Measurements from ENCODE around the gene TCAP.
"Not testable (repeated sequence)": the region's sequence is repeated elsewhere in the genome, so short reads cannot be mapped to it uniquely, and the experiment has no call there.

The TCAP gene

DNA sequence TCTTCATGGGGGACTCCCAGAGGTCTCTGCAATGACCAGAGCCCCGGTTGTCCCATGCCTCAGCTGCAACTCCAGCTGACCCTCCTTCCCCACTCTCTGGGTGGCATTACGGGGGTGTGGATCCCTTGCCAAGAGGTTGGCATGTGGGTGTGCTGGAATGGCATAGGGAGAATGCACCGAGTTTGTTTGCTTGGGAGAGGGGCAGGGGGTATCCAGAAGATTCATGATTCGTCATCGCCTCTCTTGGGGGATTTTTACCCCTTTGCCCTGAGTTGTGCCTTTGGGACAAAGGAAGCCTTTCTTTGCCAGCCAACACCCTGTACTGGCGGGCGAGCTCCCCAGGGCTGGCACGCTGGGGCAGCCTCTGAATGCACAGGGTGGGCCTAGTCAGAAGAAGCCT lies 41.2 kb downstream of the TCAP start:
- DNase-seq: no peak

DNA sequence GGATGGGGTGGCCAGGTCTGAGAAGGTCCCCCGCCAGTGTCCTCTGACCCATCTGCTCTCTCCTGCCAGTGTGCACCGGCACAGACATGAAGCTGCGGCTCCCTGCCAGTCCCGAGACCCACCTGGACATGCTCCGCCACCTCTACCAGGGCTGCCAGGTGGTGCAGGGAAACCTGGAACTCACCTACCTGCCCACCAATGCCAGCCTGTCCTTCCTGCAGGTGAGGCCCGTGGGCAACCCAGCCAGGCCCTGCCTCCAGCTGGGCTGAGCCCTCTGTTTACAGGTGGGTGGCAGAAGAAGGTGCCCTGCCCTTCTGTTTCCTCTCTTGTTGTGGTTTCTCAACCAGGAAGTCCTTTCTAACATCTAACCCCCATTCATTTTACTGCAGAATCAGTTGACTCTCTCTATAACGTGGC lies 41.8 kb downstream of the TCAP start:
- no peak for DNase-seq

DNA sequence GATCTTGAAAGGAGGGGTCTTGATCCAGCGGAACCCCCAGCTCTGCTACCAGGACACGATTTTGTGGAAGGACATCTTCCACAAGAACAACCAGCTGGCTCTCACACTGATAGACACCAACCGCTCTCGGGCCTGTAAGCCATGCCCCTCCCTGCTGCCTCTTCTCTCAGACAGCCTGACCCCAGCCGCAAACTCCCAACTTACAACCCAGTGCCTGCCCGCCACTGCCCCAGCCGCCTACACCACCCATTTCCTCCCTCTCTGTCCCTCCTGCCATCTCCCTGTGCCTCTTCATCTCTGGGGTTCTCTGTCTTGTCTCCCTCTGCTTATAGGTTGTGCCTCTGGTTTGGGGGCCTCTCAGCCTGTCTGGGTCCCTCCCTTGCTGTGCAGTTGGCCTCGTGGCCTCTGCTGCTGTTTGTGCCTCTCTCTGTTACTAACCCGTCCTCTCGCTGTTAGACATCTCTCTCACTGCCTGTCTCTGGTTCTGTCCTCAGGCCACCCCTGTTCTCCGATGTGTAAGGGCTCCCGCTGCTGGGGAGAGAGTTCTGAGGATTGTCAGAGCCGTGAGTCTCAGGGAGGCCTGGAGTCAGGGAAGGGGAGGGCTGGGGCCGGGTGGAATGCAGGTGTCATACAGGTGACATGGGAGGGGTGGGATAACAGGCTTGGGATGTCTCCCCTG lies 44.3 kb downstream of the TCAP start:
- no peak for DNase-seq

DNA sequence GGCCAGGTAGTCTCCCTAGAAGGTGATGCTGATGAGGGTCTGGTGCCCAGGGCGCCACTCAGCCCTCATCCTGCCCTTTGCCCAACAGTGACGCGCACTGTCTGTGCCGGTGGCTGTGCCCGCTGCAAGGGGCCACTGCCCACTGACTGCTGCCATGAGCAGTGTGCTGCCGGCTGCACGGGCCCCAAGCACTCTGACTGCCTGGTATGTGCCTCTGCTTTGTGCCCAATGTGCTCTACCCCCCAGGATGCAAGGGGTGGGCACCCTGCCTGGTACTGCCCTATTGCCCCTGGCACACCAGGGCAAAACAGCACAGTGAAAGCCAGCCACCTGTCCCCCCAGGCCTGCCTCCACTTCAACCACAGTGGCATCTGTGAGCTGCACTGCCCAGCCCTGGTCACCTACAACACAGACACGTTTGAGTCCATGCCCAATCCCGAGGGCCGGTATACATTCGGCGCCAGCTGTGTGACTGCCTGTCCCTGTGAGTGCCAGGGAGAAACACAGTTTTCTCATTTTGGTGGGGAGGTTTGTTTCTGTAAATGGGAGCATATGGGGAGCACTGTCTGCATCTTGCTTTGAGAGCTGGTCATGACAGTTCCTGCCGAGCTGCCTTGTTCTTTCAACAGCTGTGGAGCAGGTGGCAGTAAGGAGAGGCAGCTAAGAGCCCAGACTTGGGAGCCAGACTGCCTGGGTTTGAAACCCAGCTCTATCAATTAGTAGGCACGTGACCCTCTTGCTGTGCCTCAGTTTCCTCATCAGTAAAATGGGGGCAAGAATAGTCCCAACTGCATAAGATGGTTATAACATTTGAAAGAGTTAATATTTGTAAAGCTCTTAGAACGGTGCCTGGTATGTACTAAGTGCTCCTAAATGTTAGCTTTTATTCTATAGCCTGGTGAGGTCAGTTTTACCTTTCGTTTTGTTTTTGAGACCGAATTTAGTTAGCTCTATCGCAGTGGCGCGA lies 45.1 kb downstream of the TCAP start:
- DNase-seq: no peak

DNA sequence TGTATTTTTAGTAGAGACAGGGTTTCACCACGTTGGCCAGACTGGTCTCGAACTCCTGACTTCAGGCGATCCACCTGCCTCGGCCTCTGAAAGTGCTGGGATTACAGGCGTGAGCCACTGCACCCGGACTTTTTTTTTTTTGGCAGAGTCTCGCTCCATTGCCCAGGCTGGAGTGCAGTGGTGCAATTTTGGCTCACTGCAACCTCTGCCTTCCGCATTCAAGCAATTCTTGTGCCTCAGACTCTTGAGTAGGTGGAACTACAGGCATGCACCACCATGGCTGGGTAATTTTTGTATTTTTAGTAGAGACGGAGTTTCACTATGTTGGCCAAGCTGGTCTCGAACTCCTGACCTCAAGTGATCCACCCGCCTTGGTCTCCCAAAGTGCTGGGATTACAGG lies 45.9 kb downstream of the TCAP start:
- not testable (repeated sequence) for DNase-seq

DNA sequence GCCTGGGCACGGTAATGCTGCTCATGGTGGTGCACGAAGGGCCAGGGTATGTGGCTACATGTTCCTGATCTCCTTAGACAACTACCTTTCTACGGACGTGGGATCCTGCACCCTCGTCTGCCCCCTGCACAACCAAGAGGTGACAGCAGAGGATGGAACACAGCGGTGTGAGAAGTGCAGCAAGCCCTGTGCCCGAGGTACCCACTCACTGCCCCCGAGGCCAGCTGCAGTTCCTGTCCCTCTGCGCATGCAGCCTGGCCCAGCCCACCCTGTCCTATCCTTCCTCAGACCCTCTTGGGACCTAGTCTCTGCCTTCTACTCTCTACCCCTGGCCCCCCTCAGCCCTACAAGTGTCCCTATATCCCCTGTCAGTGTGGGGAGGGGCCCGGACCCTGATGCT lies 46.7 kb downstream of the TCAP start:
- no peak for DNase-seq

DNA sequence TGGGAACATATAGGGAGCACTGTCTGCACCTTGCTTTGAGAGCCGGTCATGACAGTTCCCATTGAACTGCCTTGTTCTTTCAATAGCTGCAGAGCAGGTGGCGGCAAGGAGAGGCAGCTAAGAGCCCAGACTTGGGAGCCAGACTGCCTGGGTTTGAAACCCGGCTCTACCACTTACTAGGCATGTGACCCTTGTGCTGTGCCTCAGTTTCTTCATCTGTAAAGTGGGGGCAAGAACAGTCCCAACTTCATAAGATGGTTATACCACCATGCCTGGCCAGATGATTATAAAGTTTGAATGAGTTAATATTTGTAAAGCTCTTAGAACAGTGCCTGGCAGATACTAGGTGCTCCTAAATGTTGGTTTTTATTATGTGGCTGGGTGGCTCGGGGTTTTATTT lies 49.1 kb downstream of the TCAP start:
- no peak for DNase-seq

DNA sequence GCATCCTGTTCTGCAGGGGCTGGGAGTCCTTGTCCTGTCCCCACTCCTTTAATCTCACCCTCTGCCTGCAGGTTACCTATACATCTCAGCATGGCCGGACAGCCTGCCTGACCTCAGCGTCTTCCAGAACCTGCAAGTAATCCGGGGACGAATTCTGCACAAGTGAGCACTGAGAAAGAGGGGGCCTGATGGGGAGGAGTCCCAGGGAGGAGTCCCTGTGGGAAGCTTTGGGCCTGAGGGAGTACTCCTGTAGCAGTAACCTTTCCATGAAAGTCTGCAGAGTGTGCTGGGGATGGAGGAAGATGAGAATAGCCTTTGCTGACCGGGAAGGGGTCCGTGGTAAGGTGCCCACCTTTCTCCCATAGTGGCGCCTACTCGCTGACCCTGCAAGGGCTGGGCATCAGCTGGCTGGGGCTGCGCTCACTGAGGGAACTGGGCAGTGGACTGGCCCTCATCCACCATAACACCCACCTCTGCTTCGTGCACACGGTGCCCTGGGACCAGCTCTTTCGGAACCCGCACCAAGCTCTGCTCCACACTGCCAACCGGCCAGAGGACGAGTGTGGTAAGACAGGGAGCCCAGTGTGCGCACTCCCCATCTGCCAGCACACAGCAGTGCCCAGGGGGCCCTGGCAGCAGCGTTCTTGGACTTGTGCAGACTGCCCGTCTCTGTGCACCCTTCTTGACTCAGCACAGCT lies 50.4 kb downstream of the TCAP start:
- DNase-seq: no peak
